ENCODE results near the gene IL16. TPM values are rescaled to one million over a fixed set of nuclear protein-coding genes. Genes with fewer than 3 reads are reported as not detected.

Gene IL16
- total and polyA plus RNA-seq, 4 donors: 1.9 to 6.9 (median 4.4) TPM

GRCh38 chr15:81191701-81192100 is 5.0 kb upstream of the IL16 start:
- H3K27me3 ChIP-seq (ENCODE audit: control insufficient read depth in 4 of 4, insufficient read depth in 4 of 4, low read length in 3 of 4): peaks cover 0 to 4% (median 0%) of the 10 kb centered on the region in 4 donors
- WGBS: 93% methylated on average over 3 of the region's 3 CpGs
- H3K27ac ChIP-seq (ENCODE audit: low read depth in 1 of 2, low read length in 2 of 2): no peak overlapping the region
- DNase-seq (ENCODE audit: low spot score): no peak
- no peaks in the 10 kb centered on the region for H3K36me3 ChIP-seq (ENCODE audit: control insufficient read depth in 4 of 4, insufficient read depth in 3 of 4, low read depth in 1 of 4, low read length in 3 of 4)
- no peak overlapping the region for H3K4me3 ChIP-seq (ENCODE audit: low read depth in 1 of 3, low read length in 3 of 3)
- TF ChIP-seq RXRA (IDR thresholded peaks at IDR 0.05): no peak
- no peak for TF ChIP-seq SP1 (IDR thresholded peaks at IDR 0.05)
- TF ChIP-seq FOXA1 (IDR thresholded peaks at IDR 0.05): no peak
- TF ChIP-seq REST (IDR thresholded peaks at IDR 0.05): no peak
- TF ChIP-seq GABPA (IDR thresholded peaks at IDR 0.05 in 1 of 2, conservative IDR thresholded peaks at IDR 0.05 in 1 of 2): no peak
- TF ChIP-seq FOXA2 (IDR thresholded peaks at IDR 0.05): no peak
- no peak for TF ChIP-seq HNF4G (IDR thresholded peaks at IDR 0.05)
- no peak for TF ChIP-seq JUND (IDR thresholded peaks at IDR 0.05)
- TF ChIP-seq NR2F2 (IDR thresholded peaks at IDR 0.05): no peak
- TF ChIP-seq ATF3 (IDR thresholded peaks at IDR 0.05): no peak
- no peak for TF ChIP-seq TAF1 (conservative IDR thresholded peaks at IDR 0.05)
- no peak for TF ChIP-seq ZBTB33 (IDR thresholded peaks at IDR 0.05)
- no peak for TF ChIP-seq RAD21 (IDR thresholded peaks at IDR 0.05)
- no peak for TF ChIP-seq EGR1 (IDR thresholded peaks at IDR 0.05; ENCODE audit: low read depth in 2 of 2)
- TF ChIP-seq MAX (IDR thresholded peaks at IDR 0.05): no peak
- no peak for TF ChIP-seq HNF4A (conservative IDR thresholded peaks at IDR 0.05)
- no peaks in the 10 kb centered on the region for H3K9me3 ChIP-seq (ENCODE audit: control insufficient read depth in 4 of 4, low read length in 3 of 4)
- no peak overlapping the region for H3K9ac ChIP-seq (ENCODE audit: low read depth in 1 of 2, low read length in 2 of 2)
- no peaks in the 10 kb centered on the region for H3K4me1 ChIP-seq (ENCODE audit: control insufficient read depth in 4 of 4, insufficient read depth in 4 of 4, low read length in 3 of 4)

- no peak overlapping the region for H3K27ac ChIP-seq (ENCODE audit: low read depth in 1 of 2, low read length in 2 of 2)
- no peak for DNase-seq (ENCODE audit: low spot score)
- TF ChIP-seq ZBTB33 (IDR thresholded peaks at IDR 0.05) (no peak), FOXA2 (IDR thresholded peaks at IDR 0.05) (no peak), EGR1 (IDR thresholded peaks at IDR 0.05; ENCODE audit: low read depth in 2 of 2) (no peak), REST (IDR thresholded peaks at IDR 0.05) (no peak), TAF1 (conservative IDR thresholded peaks at IDR 0.05) (no peak), GABPA (IDR thresholded peaks at IDR 0.05 in 1 of 2, conservative IDR thresholded peaks at IDR 0.05 in 1 of 2) (no peak), SP1 (IDR thresholded peaks at IDR 0.05) (no peak), CTCF (IDR thresholded peaks at IDR 0.05; ENCODE audit: low read depth, low read length, missing input control) (no peak), RAD21 (IDR thresholded peaks at IDR 0.05) (no peak), ATF3 (IDR thresholded peaks at IDR 0.05) (no peak), MAX (IDR thresholded peaks at IDR 0.05) (no peak), FOXA1 (IDR thresholded peaks at IDR 0.05) (no peak)
Observed at GRCh38 chr15:81194723-81195122, 2.0 kb upstream of the IL16 start.

More at GRCh38 chr15:81194723-81195122, 2.0 kb upstream of the IL16 start:
- H3K9me3 ChIP-seq (ENCODE audit: control insufficient read depth in 4 of 4, low read length in 3 of 4): no peaks in the 10 kb centered on the region
- H3K9ac ChIP-seq (ENCODE audit: low read depth in 1 of 2, low read length in 2 of 2): no peak overlapping the region
- no peaks in the 10 kb centered on the region for H3K4me1 ChIP-seq (ENCODE audit: control insufficient read depth in 4 of 4, insufficient read depth in 4 of 4, low read length in 3 of 4)
- no peaks in the 10 kb centered on the region for H3K36me3 ChIP-seq (ENCODE audit: control insufficient read depth in 4 of 4, insufficient read depth in 3 of 4, low read depth in 1 of 4, low read length in 3 of 4)
- WGBS: 80% methylated on average over 5 of the region's 5 CpGs
- peaks cover 0 to 4% (median 0%) of the 10 kb centered on the region in 4 donors for H3K27me3 ChIP-seq (ENCODE audit: control insufficient read depth in 4 of 4, insufficient read depth in 4 of 4, low read length in 3 of 4)
- H3K4me3 ChIP-seq (ENCODE audit: low read depth in 1 of 3, low read length in 3 of 3): no peak overlapping the region

Data from liver (tissue), 9 donors.